Stimulated activated CD4-positive, alpha-beta T cell treated with anti-CD3 and anti-CD28 coated beads, Interleukin-1b, Interleukin-23, amount 100 ng/mL, for 4 hours (primary cell): ENCODE data around the gene ADARB2.
A peak's percentile ranks its signal among the peaks of the same experiment; 100 is the strongest.

Experiments
- DNase-seq, 2 donors: peaks; one replicate each; pipeline ENCODE4 v3.0.0-alpha.2; 2020; ENCODE audit warnings: low read depth in 2 of 2

Gene ADARB2

GRCh38 chr10:1736144-1736971 is 967 bp downstream of the ADARB2 start:
- DNase-seq: no peak

GRCh38 chr10:1735562-1735961 is 1.8 kb downstream of the ADARB2 start:
- no peak for DNase-seq

GRCh38 chr10:1734288-1734687 is 3.0 kb downstream of the ADARB2 start:
- DNase-seq: no peak

GRCh38 chr10:1733720-1734119 is 3.6 kb downstream of the ADARB2 start:
- no peak for DNase-seq

GRCh38 chr10:1732564-1732996 is 4.7 kb downstream of the ADARB2 start:
- DNase-seq: no peak

GRCh38 chr10:1731592-1731991 is 5.7 kb downstream of the ADARB2 start:
- DNase-seq: no peak

GRCh38 chr10:1729751-1730150 is 7.6 kb downstream of the ADARB2 start:
- DNase-seq: no peak

- DNase-seq: no peak
Measured at GRCh38 chr10:1726861-1727260, 10.5 kb downstream of the ADARB2 start.

- no peak for DNase-seq
Measured at GRCh38 chr10:1724921-1725488, 12.3 kb downstream of the ADARB2 start.

GRCh38 chr10:1716839-1717238 is 20.5 kb downstream of the ADARB2 start:
- DNase-seq: no peak

GRCh38 chr10:1715821-1716220 is 21.5 kb downstream of the ADARB2 start:
- peak in 1 of 2 donors; percentile 16 for DNase-seq

- DNase-seq: no peak
Measured at GRCh38 chr10:1712944-1713671, 24.2 kb downstream of the ADARB2 start.

GRCh38 chr10:1712314-1712713 is 25.0 kb downstream of the ADARB2 start:
- DNase-seq: no peak

GRCh38 chr10:1709161-1709560 is 28.2 kb downstream of the ADARB2 start:
- DNase-seq: no peak

- no peak for DNase-seq
Measured at GRCh38 chr10:1708746-1709145, 28.6 kb downstream of the ADARB2 start.

GRCh38 chr10:1706711-1707110 is 30.6 kb downstream of the ADARB2 start:
- no peak for DNase-seq

- no peak for DNase-seq
Measured at GRCh38 chr10:1706256-1706655, 31.1 kb downstream of the ADARB2 start.

- DNase-seq: no peak
Measured at GRCh38 chr10:1698185-1698584, 39.1 kb downstream of the ADARB2 start.

GRCh38 chr10:1696106-1696505 is 41.2 kb downstream of the ADARB2 start:
- DNase-seq: no peak

GRCh38 chr10:1690086-1690485 is 47.2 kb downstream of the ADARB2 start:
- no peak for DNase-seq

GRCh38 chr10:1688531-1688930 is 48.8 kb downstream of the ADARB2 start:
- no peak for DNase-seq

GRCh38 chr10:1687623-1688150 is 49.6 kb downstream of the ADARB2 start:
- DNase-seq: no peak

GRCh38 chr10:1687190-1687589 is 50.1 kb downstream of the ADARB2 start:
- no peak for DNase-seq
